Thyroid gland (tissue), 4 donors: ENCODE data around the gene KCNQ1. TPM values are rescaled to one million over a fixed set of nuclear protein-coding genes. Genes with fewer than 3 reads are reported as not detected.

Source experiments
- DNase-seq, 2 donors: peaks; one replicate each; pipeline ENCODE4 v3.0.0-alpha.2; 2019
- H3K27ac ChIP-seq, 3 donors: fragments of 200-600 bp; sonication (generic); 1 replicate in 2 of 3; 2 replicates in 1 of 3; pipeline ENCODE4 v1.5.1; 2016 to 2019; ENCODE audit warnings: mild to moderate bottlenecking in 1 of 3, moderate library complexity in 1 of 3
- H3K27me3 ChIP-seq: fragments of 200-600 bp; sonication (generic); one replicate; pipeline ENCODE4 v1.5.1; 2019
- H3K36me3 ChIP-seq, 2 donors: fragments of 200-600 bp; sonication (generic); one replicate each; pipeline ENCODE4 v1.5.1; 2016 to 2019
- H3K4me1 ChIP-seq, 2 donors: fragments of 200-600 bp; sonication (generic); one replicate each; pipeline ENCODE4 v1.5.1; 2017 to 2019
- H3K4me3 ChIP-seq, 3 donors: fragments of 200-600 bp; sonication (generic); replicated peaks in 1 of 3; 1 replicate in 2 of 3; 2 replicates in 1 of 3; pipeline ENCODE4 v1.5.1; 2016; ENCODE audit warnings: mild to moderate bottlenecking in 1 of 3
- H3K9me3 ChIP-seq: fragments of 200-600 bp; sonication (generic); one replicate; pipeline ENCODE4 v1.5.1; 2017
- CTCF ChIP-seq, 6 experiments: fragments of 200-600 bp in 3 of 6; fragments of 450-650 bp in 3 of 6; sonication (generic) in 3 of 6; IDR thresholded peaks; one replicate each; pipeline ENCODE4 v1.5.1; 2016 to 2019; ENCODE audit warnings: antibody characterized with exemption in 6 of 6, mild to moderate bottlenecking in 2 of 6, inconsistent platforms in 1 of 6, moderate library complexity in 1 of 6
- POLR2A ChIP-seq, 2 donors: fragments of 450-650 bp; IDR thresholded peaks; one replicate each; pipeline ENCODE4 v1.6.1; 2017; ENCODE audit warnings: antibody characterized with exemption in 2 of 2, mild to moderate bottlenecking in 2 of 2, moderate library complexity in 1 of 2
- WGBS, 2 donors: methylation state at CpG; one replicate each; pipeline ENCODE4 v1.1.5; 2017; 5-methylcytosine and 5-hydroxymethylcytosine counted together
- intact Hi-C: fragments of 100-400 bp; cut with DNase I; formaldehyde crosslinking; loops from one replicate; pipeline ENCODE4 v1.15.1; 2023
- total RNA-seq, 4 donors: library from RNA; depleted of rRNA; stranded (reverse); fragments of >200 nt; gene quantifications; one replicate each; pipeline ENCODE4 v1.2.3, GENCODE V29; 2016

Gene KCNQ1
- total RNA-seq, 4 donors from 2014 or later: 51.3 to 103 (median 97.8) TPM

- intact Hi-C loops: no loop called here
- no peak for TF ChIP-seq CTCF (IDR thresholded peaks at IDR 0.05)
- TF ChIP-seq POLR2A (IDR thresholded peaks at IDR 0.05): no peak
- 98 to 99% methylated on average over 6 of the region's 6 CpGs for WGBS, 2 donors
Measured at GRCh38 chr11:2711161-2711560, 266.4 kb downstream of the KCNQ1 start.

GRCh38 chr11:2713094-2713493, 268.3 kb downstream of the KCNQ1 start:
- no peak overlapping the region for H3K4me3 ChIP-seq
- 86 to 87% methylated on average over 12 of the region's 12 CpGs for WGBS, 2 donors
- H3K27me3 ChIP-seq: no peaks in the 10 kb centered on the region
- no peak for DNase-seq
- intact Hi-C loops: no loop called here
- no peak for TF ChIP-seq CTCF (IDR thresholded peaks at IDR 0.05)
- no peak for TF ChIP-seq POLR2A (IDR thresholded peaks at IDR 0.05)
- peaks cover 5 to 6% of the 10 kb centered on the region in 2 donors for H3K4me1 ChIP-seq
- H3K27ac ChIP-seq: no peak overlapping the region
- no peaks in the 10 kb centered on the region for H3K9me3 ChIP-seq
- no peaks in the 10 kb centered on the region for H3K36me3 ChIP-seq

More at GRCh38 chr11:2711161-2711560, 266.4 kb downstream of the KCNQ1 start:
- Histone ChIP-seq H3K4me3 (no peak overlapping the region), H3K27ac (no peak overlapping the region), H3K9me3 (no peaks in the 10 kb centered on the region), H3K4me1 (peaks cover 5 to 11% of the 10 kb centered on the region in 2 donors), H3K36me3 (no peaks in the 10 kb centered on the region), H3K27me3 (no peaks in the 10 kb centered on the region)
- no peak for DNase-seq

- WGBS, 2 donors: 82 to 97% methylated on average over 20 to 24 of the region's 26 CpGs
- H3K27me3 ChIP-seq: no peaks in the 10 kb centered on the region
- no peak overlapping the region for H3K4me3 ChIP-seq
- H3K27ac ChIP-seq: no peak overlapping the region
- intact Hi-C loops: no loop called here
- no peaks in the 10 kb centered on the region for H3K9me3 ChIP-seq
- no peaks in the 10 kb centered on the region for H3K36me3 ChIP-seq
- no peaks in the 10 kb centered on the region for H3K4me1 ChIP-seq
- no peak for DNase-seq
- TF ChIP-seq POLR2A (IDR thresholded peaks at IDR 0.05) (no peak), CTCF (IDR thresholded peaks at IDR 0.05) (no peak)
Measured at GRCh38 chr11:2713661-2714462, 269.1 kb downstream of the KCNQ1 start.

GRCh38 chr11:2714463-2714800, 269.6 kb downstream of the KCNQ1 start:
- TF ChIP-seq POLR2A (IDR thresholded peaks at IDR 0.05) (no peak), CTCF (IDR thresholded peaks at IDR 0.05) (no peak)
- DNase-seq: no peak
- Histone ChIP-seq H3K36me3 (no peaks in the 10 kb centered on the region), H3K4me1 (no peaks in the 10 kb centered on the region), H3K27me3 (no peaks in the 10 kb centered on the region), H3K9me3 (no peaks in the 10 kb centered on the region), H3K4me3 (no peak overlapping the region), H3K27ac (no peak overlapping the region)
- intact Hi-C loops: no loop called here
- 95% methylated on average over 7 to 9 of the region's 9 CpGs for WGBS, 2 donors

GRCh38 chr11:2714871-2715270, 270.1 kb downstream of the KCNQ1 start:
- Histone ChIP-seq H3K36me3 (no peaks in the 10 kb centered on the region), H3K4me3 (no peak overlapping the region), H3K4me1 (no peaks in the 10 kb centered on the region), H3K9me3 (no peaks in the 10 kb centered on the region), H3K27me3 (no peaks in the 10 kb centered on the region), H3K27ac (no peak overlapping the region)
- TF ChIP-seq POLR2A (IDR thresholded peaks at IDR 0.05) (no peak), CTCF (IDR thresholded peaks at IDR 0.05) (no peak)
- 96 to 100% methylated on average over 7 of the region's 7 CpGs for WGBS, 2 donors
- no peak for DNase-seq
- intact Hi-C loops: no loop called here
